ENCODE measurements around the gene RNF220.

DNA sequence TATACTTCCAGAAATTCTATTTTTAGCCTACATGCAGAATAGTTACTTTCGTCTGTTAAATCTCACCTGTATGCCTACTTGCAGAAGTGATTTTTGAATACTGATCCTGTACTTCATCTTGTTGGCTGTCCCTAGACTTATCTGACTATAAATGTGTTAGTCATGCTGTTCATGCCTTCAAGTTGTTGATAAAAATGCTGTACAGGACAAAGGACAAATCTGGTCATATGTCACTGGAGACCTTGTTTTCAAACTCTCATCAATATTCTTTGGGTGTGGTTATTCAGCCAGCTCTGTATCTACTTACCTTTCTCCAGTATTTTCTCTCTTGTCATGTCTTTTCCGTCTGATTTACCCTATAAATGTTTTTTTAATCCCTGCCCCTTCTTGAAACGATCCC, 132.9 kb downstream of the RNF220 start:
- TF ChIP-seq, protein P1, sequence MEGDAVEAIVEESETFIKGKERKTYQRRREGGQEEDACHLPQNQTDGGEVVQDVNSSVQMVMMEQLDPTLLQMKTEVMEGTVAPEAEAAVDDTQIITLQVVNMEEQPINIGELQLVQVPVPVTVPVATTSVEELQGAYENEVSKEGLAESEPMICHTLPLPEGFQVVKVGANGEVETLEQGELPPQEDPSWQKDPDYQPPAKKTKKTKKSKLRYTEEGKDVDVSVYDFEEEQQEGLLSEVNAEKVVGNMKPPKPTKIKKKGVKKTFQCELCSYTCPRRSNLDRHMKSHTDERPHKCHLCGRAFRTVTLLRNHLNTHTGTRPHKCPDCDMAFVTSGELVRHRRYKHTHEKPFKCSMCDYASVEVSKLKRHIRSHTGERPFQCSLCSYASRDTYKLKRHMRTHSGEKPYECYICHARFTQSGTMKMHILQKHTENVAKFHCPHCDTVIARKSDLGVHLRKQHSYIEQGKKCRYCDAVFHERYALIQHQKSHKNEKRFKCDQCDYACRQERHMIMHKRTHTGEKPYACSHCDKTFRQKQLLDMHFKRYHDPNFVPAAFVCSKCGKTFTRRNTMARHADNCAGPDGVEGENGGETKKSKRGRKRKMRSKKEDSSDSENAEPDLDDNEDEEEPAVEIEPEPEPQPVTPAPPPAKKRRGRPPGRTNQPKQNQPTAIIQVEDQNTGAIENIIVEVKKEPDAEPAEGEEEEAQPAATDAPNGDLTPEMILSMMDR (IDR thresholded peaks at IDR 0.05): no peak
- TF ChIP-seq POLR2AphosphoS5 (IDR thresholded peaks at IDR 0.05): no peak
